HEK293 (cell line): ENCODE data around the gene KRTAP12-4.

Source experiments
- CTCF ChIA-PET: fragments of 350-600 bp; formaldehyde crosslinking; extraction: SDS; loops from one replicate; lab custom pipeline; 2021; ENCODE audit warnings: antibody characterized with exemption; lab: Yijun Ruan, JAX
- POLR2A ChIA-PET: fragments of 300-600 bp; formaldehyde crosslinking; extraction: SDS; loops from one replicate; lab custom pipeline; 2020; ENCODE audit warnings: antibody characterized with exemption, inconsistent platforms; lab: Yijun Ruan, JAX
- H3K27ac ChIP-seq: fragments of 200-500 bp; sonication (Bioruptor generic); 2 replicates; pipeline ENCODE4 v1.5.1; 2014; ENCODE audit warnings: low read depth, low read length, control low read depth, inconsistent platforms; ENCODE audit errors: extremely low read depth
- H3K36me3 ChIP-seq, 2 experiments: fragments of 200-500 bp in 1 of 2; sonication (Bioruptor generic) in 1 of 2; 1 replicate in 1 of 2; 2 replicates in 1 of 2; pipeline ENCODE4 v1.5.1; 2014 to 2017; ENCODE audit warnings: inconsistent platforms in 2 of 2, low read length in 2 of 2; ENCODE audit not compliant: control insufficient read depth in 2 of 2, insufficient read depth in 1 of 2
- H3K4me1 ChIP-seq: fragments of 200-500 bp; sonication (Bioruptor generic); 2 replicates; pipeline ENCODE4 v1.5.1; 2014; ENCODE audit warnings: mild to moderate bottlenecking, low read length, inconsistent platforms; ENCODE audit not compliant: control insufficient read depth, insufficient read depth
- H3K4me3 ChIP-seq: 2 replicates; pipeline ENCODE4 v1.5.1; 2011; ENCODE audit warnings: low read depth, mild to moderate bottlenecking, control low read depth, low read length, moderate library complexity
- H3K9me3 ChIP-seq: fragments of 200-500 bp; sonication (Bioruptor generic); 2 replicates; pipeline ENCODE4 v1.5.1; 2014; ENCODE audit warnings: low read depth, low read length, inconsistent platforms; ENCODE audit not compliant: control insufficient read depth, insufficient read depth
- EGR2 ChIP-seq: fragments of 450-650 bp; formaldehyde crosslinking; IDR thresholded peaks from 2 replicates; pipeline ENCODE4 v1.5.1; 2016; ENCODE audit warnings: low read depth, missing biosample characterization, missing genetic modification characterization
- KLF1 ChIP-seq: fragments of 450-650 bp; formaldehyde crosslinking; IDR thresholded peaks from 2 replicates; pipeline ENCODE4 v1.5.1; 2016; ENCODE audit warnings: missing biosample characterization, missing genetic modification characterization
- KLF7 ChIP-seq: fragments of 450-650 bp; formaldehyde crosslinking; IDR thresholded peaks from 2 replicates; pipeline ENCODE4 v1.5.1; 2016; ENCODE audit warnings: missing biosample characterization, missing genetic modification characterization, borderline replicate concordance
- OVOL3 ChIP-seq: fragments of 450-650 bp; formaldehyde crosslinking; IDR thresholded peaks from 2 replicates; pipeline ENCODE4 v1.5.1; 2016; ENCODE audit warnings: missing biosample characterization, missing genetic modification characterization
- PBX3 ChIP-seq: sonication (generic); formaldehyde crosslinking; IDR thresholded peaks from 2 replicates; pipeline ENCODE4 v1.8.1; 2022; ENCODE audit warnings: mild to moderate bottlenecking, moderate library complexity, missing genetic modification reagents
- ZBTB11 ChIP-seq: fragments of 450-650 bp; formaldehyde crosslinking; conservative IDR thresholded peaks from 2 replicates; pipeline ENCODE4 v1.5.1; 2016; ENCODE audit warnings: low read depth, missing biosample characterization, missing genetic modification characterization
- ZBTB20 ChIP-seq: fragments of 450-650 bp; formaldehyde crosslinking; IDR thresholded peaks from 2 replicates; pipeline ENCODE4 v1.5.1; 2016; ENCODE audit warnings: missing biosample characterization, missing genetic modification characterization
- ZBTB7A ChIP-seq: fragments of 450-650 bp; formaldehyde crosslinking; IDR thresholded peaks from 2 replicates; pipeline ENCODE4 v1.5.1; 2016; ENCODE audit warnings: low read depth, missing biosample characterization, missing genetic modification characterization
- ZFHX2 ChIP-seq: fragments of 450-650 bp; formaldehyde crosslinking; conservative IDR thresholded peaks from 2 replicates; pipeline ENCODE4 v1.5.1; 2016; ENCODE audit warnings: missing biosample characterization, missing genetic modification characterization
- ZIC2 ChIP-seq: fragments of 450-650 bp; formaldehyde crosslinking; IDR thresholded peaks from 2 replicates; pipeline ENCODE4 v1.5.1; 2016; ENCODE audit warnings: missing biosample characterization, missing genetic modification characterization
- ZNF114 ChIP-seq: fragments of 450-650 bp; formaldehyde crosslinking; IDR thresholded peaks from 2 replicates; pipeline ENCODE4 v1.5.0; 2017; ENCODE audit warnings: missing biosample characterization, missing genetic modification characterization
- ZNF121 ChIP-seq: fragments of 450-650 bp; formaldehyde crosslinking; IDR thresholded peaks from 2 replicates; pipeline ENCODE4 v1.5.1; 2016; ENCODE audit warnings: missing biosample characterization, missing genetic modification characterization
- ZNF175 ChIP-seq: fragments of 450-650 bp; formaldehyde crosslinking; IDR thresholded peaks from 2 replicates; pipeline ENCODE4 v1.5.1; 2016; ENCODE audit warnings: missing biosample characterization, missing genetic modification characterization
- ZNF248 ChIP-seq: fragments of 450-650 bp; formaldehyde crosslinking; IDR thresholded peaks from 2 replicates; pipeline ENCODE4 v1.5.1; 2017; ENCODE audit warnings: missing biosample characterization, missing genetic modification characterization
- ZNF362 ChIP-seq: fragments of 450-650 bp; formaldehyde crosslinking; IDR thresholded peaks from 2 replicates; pipeline ENCODE4 v1.5.1; 2016; ENCODE audit warnings: missing biosample characterization, missing genetic modification characterization
- ZNF510 ChIP-seq: fragments of 450-650 bp; formaldehyde crosslinking; IDR thresholded peaks from 2 replicates; pipeline ENCODE4 v1.5.1; 2018; ENCODE audit warnings: mild to moderate bottlenecking, missing genetic modification characterization, missing biosample characterization; ENCODE audit not compliant: insufficient replicate concordance
- ZNF555 ChIP-seq: fragments of 450-650 bp; formaldehyde crosslinking; conservative IDR thresholded peaks from 2 replicates; pipeline ENCODE4 v1.5.1; 2017; ENCODE audit warnings: missing biosample characterization, mild to moderate bottlenecking, missing genetic modification characterization, inconsistent platforms
- ZNF701 ChIP-seq: fragments of 450-650 bp; formaldehyde crosslinking; IDR thresholded peaks from 2 replicates; pipeline ENCODE4 v1.5.1; 2016; ENCODE audit warnings: missing biosample characterization, missing genetic modification characterization
- ZSCAN18 ChIP-seq: fragments of 450-650 bp; formaldehyde crosslinking; IDR thresholded peaks from 2 replicates; pipeline ENCODE4 v1.5.1; 2016; ENCODE audit warnings: missing biosample characterization, missing genetic modification characterization
- TF ChIP-seq, protein P1 (sequence below): fragments of 450-650 bp; formaldehyde crosslinking; IDR thresholded peaks from 2 replicates; pipeline ENCODE4 v1.5.1; 2017; ENCODE audit warnings: missing biosample characterization, mild to moderate bottlenecking, missing genetic modification characterization, moderate library complexity
- TF ChIP-seq, protein P2 (sequence below): fragments of 450-650 bp; formaldehyde crosslinking; IDR thresholded peaks from 2 replicates; pipeline ENCODE4 v1.5.1; 2017; ENCODE audit warnings: missing biosample characterization, missing genetic modification characterization

KRTAP12-4 gene

GRCh38 chr21:44699502-44700001, 45.1 kb upstream of the KRTAP12-4 start (continued):
- no peak for TF ChIP-seq ZNF701 (tag by site-specific recombination)

DNA sequence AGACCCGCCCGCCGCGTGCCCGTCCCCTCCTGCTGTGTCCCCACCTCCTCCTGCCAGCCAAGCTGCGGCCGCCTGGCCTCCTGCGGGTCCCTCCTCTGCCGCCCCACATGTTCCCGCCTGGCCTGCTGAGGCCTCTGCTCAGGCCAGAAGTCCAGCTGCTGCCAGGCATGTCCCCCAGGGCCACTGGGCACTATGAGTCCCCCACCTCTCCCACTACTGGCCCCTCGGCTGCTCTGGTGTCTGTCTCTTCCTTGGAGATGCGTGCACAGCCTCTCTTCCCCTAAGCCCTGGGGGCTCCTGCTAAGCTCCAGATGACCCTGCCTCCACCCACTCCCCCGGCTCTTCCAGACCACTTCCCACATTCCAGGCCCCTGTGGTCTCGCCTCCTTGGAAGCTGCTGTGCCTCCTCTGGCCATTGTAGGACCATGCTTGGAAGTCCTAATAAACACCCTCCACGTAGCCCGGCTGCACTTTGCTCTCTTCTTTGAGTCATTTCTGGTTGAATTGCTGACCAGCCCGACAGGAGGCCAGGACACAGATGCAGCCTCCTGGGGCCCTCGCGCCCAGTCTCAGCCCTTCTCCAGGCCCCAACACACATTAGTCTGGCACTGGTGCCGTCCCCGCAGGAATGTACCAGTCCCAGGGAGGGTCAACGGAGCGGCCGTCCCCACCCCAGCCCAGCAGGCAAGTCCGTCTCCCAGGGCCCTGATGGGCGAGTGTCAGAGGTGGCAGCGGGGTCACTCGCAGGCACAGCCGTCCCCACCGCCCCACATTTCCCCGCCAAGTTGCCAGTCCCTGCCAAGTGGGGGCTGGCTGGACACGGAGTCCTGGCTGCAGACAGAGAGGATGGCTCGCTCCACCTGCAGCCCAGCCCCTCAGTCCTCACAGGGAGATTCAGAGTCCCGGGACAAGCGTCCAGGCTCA, 43.6 kb upstream of the KRTAP12-4 start:
- H3K4me3 ChIP-seq, result no peak overlapping the region
- H3K9me3 ChIP-seq, result no peaks in the 10 kb centered on the region; the same call in 1 of the 2 replicates
- H3K36me3 ChIP-seq, result no peaks in the 10 kb centered on the region
- POLR2A ChIA-PET, result no interaction called here
- CTCF ChIA-PET, result interaction anchor here (0.7 kb wide), 1 partner anchor 175 kb away, joined by 3 read pairs; no protein-coding TSS in a partner anchor
- no peak overlapping the region for H3K27ac ChIP-seq
- no peaks in the 10 kb centered on the region for H3K4me1 ChIP-seq
- TF ChIP-seq ZBTB11 (tag by site-specific recombination), result no peak
- no peak for TF ChIP-seq ZNF175 (tag by site-specific recombination)
- no peak for TF ChIP-seq OVOL3
- TF ChIP-seq EGR2, result peak; percentile 50; the same call in 1 of the 2 replicates
- TF ChIP-seq ZFHX2 (tag by site-specific recombination), result peak; percentile 26; the same call in 1 of the 2 replicates
- no peak for TF ChIP-seq ZSCAN18
- no peak for TF ChIP-seq ZNF362 (tag by site-specific recombination)
- TF ChIP-seq ZIC2 (tag by site-specific recombination), result peak; percentile 56
- TF ChIP-seq PBX3 (CRISPR knock-in tag), result no peak
- TF ChIP-seq KLF7 (tag by site-specific recombination), result no peak
- no peak for TF ChIP-seq ZNF510 (tag by site-specific recombination)
- no peak for TF ChIP-seq ZBTB7A (tag by site-specific recombination)
- TF ChIP-seq ZNF555 (tag by site-specific recombination), result no peak
- TF ChIP-seq, protein P1, sequence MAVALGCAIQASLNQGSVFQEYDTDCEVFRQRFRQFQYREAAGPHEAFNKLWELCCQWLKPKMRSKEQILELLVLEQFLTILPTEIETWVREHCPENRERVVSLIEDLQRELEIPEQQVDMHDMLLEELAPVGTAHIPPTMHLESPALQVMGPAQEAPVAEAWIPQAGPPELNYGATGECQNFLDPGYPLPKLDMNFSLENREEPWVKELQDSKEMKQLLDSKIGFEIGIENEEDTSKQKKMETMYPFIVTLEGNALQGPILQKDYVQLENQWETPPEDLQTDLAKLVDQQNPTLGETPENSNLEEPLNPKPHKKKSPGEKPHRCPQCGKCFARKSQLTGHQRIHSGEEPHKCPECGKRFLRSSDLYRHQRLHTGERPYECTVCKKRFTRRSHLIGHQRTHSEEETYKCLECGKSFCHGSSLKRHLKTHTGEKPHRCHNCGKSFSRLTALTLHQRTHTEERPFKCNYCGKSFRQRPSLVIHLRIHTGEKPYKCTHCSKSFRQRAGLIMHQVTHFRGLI (tag by site-specific recombination), result no peak
- no peak for TF ChIP-seq KLF1 (tag by site-specific recombination)
- TF ChIP-seq ZBTB20 (tag by site-specific recombination), result no peak
- TF ChIP-seq ZNF248 (tag by site-specific recombination), result no peak
- TF ChIP-seq ZNF121 (tag by site-specific recombination), result no peak
- no peak for TF ChIP-seq ZNF114 (tag by site-specific recombination)
- TF ChIP-seq, protein P2, sequence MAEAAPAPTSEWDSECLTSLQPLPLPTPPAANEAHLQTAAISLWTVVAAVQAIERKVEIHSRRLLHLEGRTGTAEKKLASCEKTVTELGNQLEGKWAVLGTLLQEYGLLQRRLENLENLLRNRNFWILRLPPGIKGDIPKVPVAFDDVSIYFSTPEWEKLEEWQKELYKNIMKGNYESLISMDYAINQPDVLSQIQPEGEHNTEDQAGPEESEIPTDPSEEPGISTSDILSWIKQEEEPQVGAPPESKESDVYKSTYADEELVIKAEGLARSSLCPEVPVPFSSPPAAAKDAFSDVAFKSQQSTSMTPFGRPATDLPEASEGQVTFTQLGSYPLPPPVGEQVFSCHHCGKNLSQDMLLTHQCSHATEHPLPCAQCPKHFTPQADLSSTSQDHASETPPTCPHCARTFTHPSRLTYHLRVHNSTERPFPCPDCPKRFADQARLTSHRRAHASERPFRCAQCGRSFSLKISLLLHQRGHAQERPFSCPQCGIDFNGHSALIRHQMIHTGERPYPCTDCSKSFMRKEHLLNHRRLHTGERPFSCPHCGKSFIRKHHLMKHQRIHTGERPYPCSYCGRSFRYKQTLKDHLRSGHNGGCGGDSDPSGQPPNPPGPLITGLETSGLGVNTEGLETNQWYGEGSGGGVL (tag by site-specific recombination), result no peak
